HCT116 (cell line): ENCODE measurements around the gene TPP1.

Source experiments
- EGR1 ChIP-seq: IDR thresholded peaks from 2 replicates; pipeline ENCODE4 v1.6.1; 2012; ENCODE audit warnings: low read depth
- EZH2 ChIP-seq: fragments of 200-600 bp; sonication (generic); IDR thresholded peaks from 2 replicates; pipeline ENCODE4 v1.6.1; 2017; ENCODE audit warnings: antibody characterized with exemption, mixed run types
- EZH2phosphoT487 ChIP-seq: fragments of 200-600 bp; IDR thresholded peaks from 2 replicates; pipeline ENCODE4 v1.6.1; 2018; ENCODE audit warnings: antibody characterized with exemption, borderline replicate concordance
- JUND ChIP-seq: IDR thresholded peaks from 2 replicates; pipeline ENCODE4 v1.6.1; 2012
- POLR2A ChIP-seq: IDR thresholded peaks from 2 replicates; pipeline ENCODE4 v1.7.0; 2011; ENCODE audit warnings: borderline replicate concordance; ENCODE audit not compliant: insufficient read depth, insufficient read length; ENCODE audit errors: extremely low read depth
- POLR2AphosphoS5 ChIP-seq: IDR thresholded peaks from 2 replicates; pipeline ENCODE4 v1.6.1; 2011; ENCODE audit warnings: mild to moderate bottlenecking, low read depth, low read length, moderate library complexity
- SP1 ChIP-seq: IDR thresholded peaks from 2 replicates; pipeline ENCODE4 v1.6.1; 2012; ENCODE audit warnings: low read depth
- YY1 ChIP-seq: IDR thresholded peaks from 2 replicates; pipeline ENCODE4 v1.6.1; 2011; ENCODE audit warnings: low read length, low read depth, moderate library complexity, mild to moderate bottlenecking; ENCODE audit not compliant: insufficient replicate concordance; ENCODE audit errors: extremely low read depth
- TF ChIP-seq, protein P1 (sequence below): IDR thresholded peaks from 2 replicates; pipeline ENCODE4 v1.6.1; 2012; ENCODE audit warnings: low read depth
- TF ChIP-seq, protein P2 (sequence below), 3 experiments: fragments of 200-600 bp in 1 of 3; sonication (generic) in 1 of 3; IDR thresholded peaks in 2 of 3; conservative IDR thresholded peaks in 1 of 3; 2 replicates each; pipeline ENCODE4 v1.5.1; 2012 to 2017; ENCODE audit warnings: low read depth in 2 of 3, low read length in 2 of 3, antibody characterized with exemption in 1 of 3, borderline replicate concordance in 1 of 3, control low read depth in 1 of 3, mild to moderate bottlenecking in 1 of 3, mixed read lengths in 1 of 3, mixed run types in 1 of 3, moderate library complexity in 1 of 3; ENCODE audit not compliant: insufficient read depth in 1 of 3
- TF ChIP-seq, protein P3 (sequence below): IDR thresholded peaks from 2 replicates; pipeline ENCODE4 v1.6.1; 2012
- TF ChIP-seq, protein P4 (sequence below): IDR thresholded peaks from 2 replicates; pipeline ENCODE4 v1.6.1; 2011; ENCODE audit warnings: mild to moderate bottlenecking, low read length, moderate library complexity; ENCODE audit not compliant: insufficient replicate concordance; ENCODE audit errors: extremely low read depth

DNA sequence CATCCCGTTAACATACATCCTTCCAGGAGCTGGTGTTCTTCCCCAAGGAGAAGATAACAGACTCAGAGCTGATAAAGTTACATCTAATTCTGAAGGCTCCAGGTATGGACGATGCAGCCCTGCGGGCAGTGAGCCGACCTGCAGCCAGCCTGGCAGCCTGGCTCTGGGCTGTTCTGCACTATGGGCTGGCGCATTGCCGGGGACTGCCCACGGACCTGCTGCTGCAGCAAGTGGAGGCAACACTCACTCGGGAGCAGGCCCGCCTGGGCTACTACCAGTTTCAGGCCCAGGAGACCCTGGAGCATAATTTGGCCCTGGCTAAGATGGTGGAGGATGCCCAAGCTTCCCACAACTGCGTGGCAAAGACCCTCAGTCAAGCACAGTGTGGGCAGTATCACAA is 55.6 kb downstream of the TPP1 start:
- TF ChIP-seq EZH2phosphoT487 (no peak), POLR2AphosphoS5 (no peak), POLR2A (no peak), SP1 (no peak), EZH2 (no peak), EGR1 (no peak), YY1 (no peak), JUND (no peak)
- TF ChIP-seq, protein P1, sequence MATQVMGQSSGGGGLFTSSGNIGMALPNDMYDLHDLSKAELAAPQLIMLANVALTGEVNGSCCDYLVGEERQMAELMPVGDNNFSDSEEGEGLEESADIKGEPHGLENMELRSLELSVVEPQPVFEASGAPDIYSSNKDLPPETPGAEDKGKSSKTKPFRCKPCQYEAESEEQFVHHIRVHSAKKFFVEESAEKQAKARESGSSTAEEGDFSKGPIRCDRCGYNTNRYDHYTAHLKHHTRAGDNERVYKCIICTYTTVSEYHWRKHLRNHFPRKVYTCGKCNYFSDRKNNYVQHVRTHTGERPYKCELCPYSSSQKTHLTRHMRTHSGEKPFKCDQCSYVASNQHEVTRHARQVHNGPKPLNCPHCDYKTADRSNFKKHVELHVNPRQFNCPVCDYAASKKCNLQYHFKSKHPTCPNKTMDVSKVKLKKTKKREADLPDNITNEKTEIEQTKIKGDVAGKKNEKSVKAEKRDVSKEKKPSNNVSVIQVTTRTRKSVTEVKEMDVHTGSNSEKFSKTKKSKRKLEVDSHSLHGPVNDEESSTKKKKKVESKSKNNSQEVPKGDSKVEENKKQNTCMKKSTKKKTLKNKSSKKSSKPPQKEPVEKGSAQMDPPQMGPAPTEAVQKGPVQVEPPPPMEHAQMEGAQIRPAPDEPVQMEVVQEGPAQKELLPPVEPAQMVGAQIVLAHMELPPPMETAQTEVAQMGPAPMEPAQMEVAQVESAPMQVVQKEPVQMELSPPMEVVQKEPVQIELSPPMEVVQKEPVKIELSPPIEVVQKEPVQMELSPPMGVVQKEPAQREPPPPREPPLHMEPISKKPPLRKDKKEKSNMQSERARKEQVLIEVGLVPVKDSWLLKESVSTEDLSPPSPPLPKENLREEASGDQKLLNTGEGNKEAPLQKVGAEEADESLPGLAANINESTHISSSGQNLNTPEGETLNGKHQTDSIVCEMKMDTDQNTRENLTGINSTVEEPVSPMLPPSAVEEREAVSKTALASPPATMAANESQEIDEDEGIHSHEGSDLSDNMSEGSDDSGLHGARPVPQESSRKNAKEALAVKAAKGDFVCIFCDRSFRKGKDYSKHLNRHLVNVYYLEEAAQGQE, result no peak
- TF ChIP-seq, protein P2, sequence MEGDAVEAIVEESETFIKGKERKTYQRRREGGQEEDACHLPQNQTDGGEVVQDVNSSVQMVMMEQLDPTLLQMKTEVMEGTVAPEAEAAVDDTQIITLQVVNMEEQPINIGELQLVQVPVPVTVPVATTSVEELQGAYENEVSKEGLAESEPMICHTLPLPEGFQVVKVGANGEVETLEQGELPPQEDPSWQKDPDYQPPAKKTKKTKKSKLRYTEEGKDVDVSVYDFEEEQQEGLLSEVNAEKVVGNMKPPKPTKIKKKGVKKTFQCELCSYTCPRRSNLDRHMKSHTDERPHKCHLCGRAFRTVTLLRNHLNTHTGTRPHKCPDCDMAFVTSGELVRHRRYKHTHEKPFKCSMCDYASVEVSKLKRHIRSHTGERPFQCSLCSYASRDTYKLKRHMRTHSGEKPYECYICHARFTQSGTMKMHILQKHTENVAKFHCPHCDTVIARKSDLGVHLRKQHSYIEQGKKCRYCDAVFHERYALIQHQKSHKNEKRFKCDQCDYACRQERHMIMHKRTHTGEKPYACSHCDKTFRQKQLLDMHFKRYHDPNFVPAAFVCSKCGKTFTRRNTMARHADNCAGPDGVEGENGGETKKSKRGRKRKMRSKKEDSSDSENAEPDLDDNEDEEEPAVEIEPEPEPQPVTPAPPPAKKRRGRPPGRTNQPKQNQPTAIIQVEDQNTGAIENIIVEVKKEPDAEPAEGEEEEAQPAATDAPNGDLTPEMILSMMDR (IDR thresholded peaks at IDR 0.05 in 2 of 3, conservative IDR thresholded peaks at IDR 0.05 in 1 of 3; ENCODE audit: borderline replicate concordance in 1 of 3, insufficient read depth in 1 of 3, low read depth in 2 of 3, low read length in 2 of 3), result no peak
- TF ChIP-seq, protein P3, sequence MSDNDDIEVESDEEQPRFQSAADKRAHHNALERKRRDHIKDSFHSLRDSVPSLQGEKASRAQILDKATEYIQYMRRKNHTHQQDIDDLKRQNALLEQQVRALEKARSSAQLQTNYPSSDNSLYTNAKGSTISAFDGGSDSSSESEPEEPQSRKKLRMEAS, result no peak
- TF ChIP-seq, protein P4, sequence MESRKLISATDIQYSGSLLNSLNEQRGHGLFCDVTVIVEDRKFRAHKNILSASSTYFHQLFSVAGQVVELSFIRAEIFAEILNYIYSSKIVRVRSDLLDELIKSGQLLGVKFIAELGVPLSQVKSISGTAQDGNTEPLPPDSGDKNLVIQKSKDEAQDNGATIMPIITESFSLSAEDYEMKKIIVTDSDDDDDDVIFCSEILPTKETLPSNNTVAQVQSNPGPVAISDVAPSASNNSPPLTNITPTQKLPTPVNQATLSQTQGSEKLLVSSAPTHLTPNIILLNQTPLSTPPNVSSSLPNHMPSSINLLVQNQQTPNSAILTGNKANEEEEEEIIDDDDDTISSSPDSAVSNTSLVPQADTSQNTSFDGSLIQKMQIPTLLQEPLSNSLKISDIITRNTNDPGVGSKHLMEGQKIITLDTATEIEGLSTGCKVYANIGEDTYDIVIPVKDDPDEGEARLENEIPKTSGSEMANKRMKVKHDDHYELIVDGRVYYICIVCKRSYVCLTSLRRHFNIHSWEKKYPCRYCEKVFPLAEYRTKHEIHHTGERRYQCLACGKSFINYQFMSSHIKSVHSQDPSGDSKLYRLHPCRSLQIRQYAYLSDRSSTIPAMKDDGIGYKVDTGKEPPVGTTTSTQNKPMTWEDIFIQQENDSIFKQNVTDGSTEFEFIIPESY, result no peak
